Astrocyte (in vitro differentiated cells and primary cell): ENCODE data around the gene GLRX5. TPM values are rescaled to one million over a fixed set of nuclear protein-coding genes. Genes with fewer than 3 reads are reported as not detected.
"Not testable (repeated sequence)": the region's sequence is repeated elsewhere in the genome, so short reads cannot be mapped to it uniquely, and the experiment has no call there.

Experiments
- DNase-seq: peaks from one replicate; pipeline ENCODE4 v3.0.0-alpha.2; 2010; ENCODE audit warnings: low read depth
- FAIRE-seq: peaks from 2 replicates; lab custom pipeline; 2011; peaks lifted over from hg19 to GRCh38; lab: Jason Lieb, UNC
- H2AFZ ChIP-seq: 2 replicates; pipeline ENCODE4 v1.6.0; 2012; ENCODE audit warnings: low read depth, low read length, inconsistent platforms
- H3K27ac ChIP-seq: 2 replicates; pipeline ENCODE4 v1.5.1; 2011; ENCODE audit warnings: low read depth, low read length, inconsistent platforms
- H3K27me3 ChIP-seq: 2 replicates; pipeline ENCODE4 v1.6.0; 2011; ENCODE audit warnings: low read length, inconsistent platforms; ENCODE audit not compliant: insufficient read depth
- H3K36me3 ChIP-seq: 2 replicates; pipeline ENCODE4 v1.5.1; 2011; ENCODE audit warnings: low read length, inconsistent platforms; ENCODE audit not compliant: insufficient read depth
- H3K4me1 ChIP-seq: 2 replicates; pipeline ENCODE4 v1.5.1; 2011; ENCODE audit warnings: low read length, inconsistent platforms; ENCODE audit not compliant: insufficient read depth
- H3K4me2 ChIP-seq: 2 replicates; pipeline ENCODE4 v1.6.0; 2012; ENCODE audit warnings: low read length, inconsistent platforms
- H3K4me3 ChIP-seq: 2 replicates; pipeline ENCODE4 v1.5.1; 2011; ENCODE audit warnings: low read depth, mild to moderate bottlenecking, low read length, inconsistent platforms; ENCODE audit not compliant: insufficient read depth
- H3K79me2 ChIP-seq: 2 replicates; pipeline ENCODE4 v1.6.0; 2012; ENCODE audit warnings: mild to moderate bottlenecking, low read length, inconsistent platforms; ENCODE audit not compliant: insufficient read depth
- H3K9ac ChIP-seq: 2 replicates; pipeline ENCODE4 v1.6.0; 2012; ENCODE audit warnings: mild to moderate bottlenecking, low read length, inconsistent platforms
- H3K9me3 ChIP-seq: 2 replicates; pipeline ENCODE4 v1.5.1; 2012; ENCODE audit warnings: low read depth, mild to moderate bottlenecking, low read length, inconsistent platforms; ENCODE audit not compliant: insufficient read depth
- H4K20me1 ChIP-seq: 2 replicates; pipeline ENCODE4 v1.6.0; 2012; ENCODE audit warnings: low read length, inconsistent platforms; ENCODE audit not compliant: insufficient read depth
- H3K27ac Mint-ChIP-seq: one replicate; pipeline ENCODE4 v1.8.0; 2021; ENCODE audit warnings: mild to moderate bottlenecking, mixed read lengths; ENCODE audit not compliant: unreplicated experiment
- H3K27me3 Mint-ChIP-seq: one replicate; pipeline ENCODE4 v1.8.0; 2021; ENCODE audit warnings: low read depth, mixed read lengths; ENCODE audit not compliant: unreplicated experiment
- H3K36me3 Mint-ChIP-seq: one replicate; pipeline ENCODE4 v1.8.0; 2021; ENCODE audit warnings: low read depth, mixed read lengths; ENCODE audit not compliant: unreplicated experiment
- H3K4me1 Mint-ChIP-seq: one replicate; pipeline ENCODE4 v1.8.0; 2021; ENCODE audit warnings: low read depth, mixed read lengths; ENCODE audit not compliant: unreplicated experiment
- H3K4me3 Mint-ChIP-seq: one replicate; pipeline ENCODE4 v1.8.0; 2021; ENCODE audit warnings: mild to moderate bottlenecking, moderate library complexity, mixed read lengths; ENCODE audit not compliant: unreplicated experiment
- H3K9me3 Mint-ChIP-seq: one replicate; pipeline ENCODE4 v1.8.0; 2021; ENCODE audit warnings: mild to moderate bottlenecking, mixed read lengths; ENCODE audit not compliant: unreplicated experiment
- EZH2 ChIP-seq: IDR thresholded peaks from 2 replicates; pipeline ENCODE4 v1.6.1; 2012; ENCODE audit warnings: mild to moderate bottlenecking, low read length, inconsistent platforms; ENCODE audit not compliant: insufficient read depth
- total RNA-seq: library from RNA; stranded (reverse); gene quantifications from 2 replicates; pipeline ENCODE4 v1.2.1, GENCODE V29; 2021
- TF ChIP-seq, protein P1 (sequence below): IDR thresholded peaks from 2 replicates; pipeline ENCODE4 v1.5.1; 2011; ENCODE audit warnings: low read depth, mild to moderate bottlenecking, inconsistent platforms, low read length, moderate library complexity; ENCODE audit not compliant: insufficient read depth

The GLRX5 gene
- total RNA-seq, 1 donor from 2014 or later: 50.5 TPM

DNA sequence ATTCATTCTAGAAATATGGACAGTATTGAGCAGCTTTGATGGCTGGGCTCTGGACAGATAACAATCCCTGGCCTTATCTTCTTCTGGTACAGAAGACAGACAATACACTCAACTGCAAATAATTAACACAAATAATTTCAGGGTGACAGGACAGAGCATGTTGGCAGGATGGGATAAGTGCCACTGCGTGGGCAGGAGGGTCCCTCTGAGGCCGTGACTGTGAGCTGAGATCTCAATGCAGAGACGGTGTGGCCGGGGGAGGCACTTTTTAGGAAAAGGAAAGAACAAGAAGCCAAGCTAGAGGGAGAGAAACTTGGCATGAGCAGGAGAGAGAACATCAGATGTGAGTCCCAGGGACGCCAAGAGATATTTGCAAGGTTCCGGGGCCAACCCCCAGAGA, 26.5 kb upstream of the GLRX5 start:
- no peaks in the 10 kb centered on the region for H3K9me3 ChIP-seq
- H3K4me3 Mint-ChIP-seq: peak overlapping the region; percentile 57
- H3K27ac ChIP-seq: no peak overlapping the region
- DNase-seq (no peak), FAIRE-seq (no peak)
- no peaks in the 10 kb centered on the region for H3K36me3 Mint-ChIP-seq
- TF ChIP-seq EZH2: no peak
- TF ChIP-seq, protein P1, sequence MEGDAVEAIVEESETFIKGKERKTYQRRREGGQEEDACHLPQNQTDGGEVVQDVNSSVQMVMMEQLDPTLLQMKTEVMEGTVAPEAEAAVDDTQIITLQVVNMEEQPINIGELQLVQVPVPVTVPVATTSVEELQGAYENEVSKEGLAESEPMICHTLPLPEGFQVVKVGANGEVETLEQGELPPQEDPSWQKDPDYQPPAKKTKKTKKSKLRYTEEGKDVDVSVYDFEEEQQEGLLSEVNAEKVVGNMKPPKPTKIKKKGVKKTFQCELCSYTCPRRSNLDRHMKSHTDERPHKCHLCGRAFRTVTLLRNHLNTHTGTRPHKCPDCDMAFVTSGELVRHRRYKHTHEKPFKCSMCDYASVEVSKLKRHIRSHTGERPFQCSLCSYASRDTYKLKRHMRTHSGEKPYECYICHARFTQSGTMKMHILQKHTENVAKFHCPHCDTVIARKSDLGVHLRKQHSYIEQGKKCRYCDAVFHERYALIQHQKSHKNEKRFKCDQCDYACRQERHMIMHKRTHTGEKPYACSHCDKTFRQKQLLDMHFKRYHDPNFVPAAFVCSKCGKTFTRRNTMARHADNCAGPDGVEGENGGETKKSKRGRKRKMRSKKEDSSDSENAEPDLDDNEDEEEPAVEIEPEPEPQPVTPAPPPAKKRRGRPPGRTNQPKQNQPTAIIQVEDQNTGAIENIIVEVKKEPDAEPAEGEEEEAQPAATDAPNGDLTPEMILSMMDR: no peak
- H3K27me3 Mint-ChIP-seq: peaks cover 9% of the 10 kb centered on the region
- H4K20me1 ChIP-seq: no peaks in the 10 kb centered on the region
- no peak overlapping the region for H2AFZ ChIP-seq
- H3K4me1 Mint-ChIP-seq: peaks cover 19% of the 10 kb centered on the region
- no peaks in the 10 kb centered on the region for H3K27me3 ChIP-seq
- H3K4me1 ChIP-seq: peaks cover 27% of the 10 kb centered on the region
- peaks cover 2% of the 10 kb centered on the region for H3K9me3 Mint-ChIP-seq
- peak overlapping the region; percentile 68 for H3K4me2 ChIP-seq
- H3K9ac ChIP-seq: no peak overlapping the region
- H3K27ac Mint-ChIP-seq: no peak overlapping the region
- H3K36me3 ChIP-seq: no peaks in the 10 kb centered on the region
- H3K79me2 ChIP-seq: no peaks in the 10 kb centered on the region
- H3K4me3 ChIP-seq: no peak overlapping the region

DNA sequence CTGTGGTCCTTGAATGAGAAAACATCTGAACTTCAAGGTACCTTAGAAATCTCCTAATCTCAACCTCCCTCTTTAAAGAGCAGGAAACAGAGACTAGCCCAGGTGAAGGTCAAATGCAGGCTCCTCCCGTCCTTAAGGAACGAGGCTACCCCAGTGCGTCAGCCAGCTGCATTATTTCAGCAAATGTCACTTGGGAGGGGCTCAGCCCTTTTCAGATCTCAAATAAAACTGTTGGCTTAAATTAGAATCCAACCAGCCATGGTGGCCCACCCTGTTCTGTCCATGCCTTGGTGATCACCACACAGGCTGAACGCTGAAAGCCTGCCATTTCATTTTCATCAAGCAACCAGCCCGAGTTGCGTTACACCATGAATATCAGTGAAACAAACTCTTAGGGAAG, 25.4 kb upstream of the GLRX5 start:
- TF ChIP-seq, protein P1: no peak
- TF ChIP-seq EZH2: no peak
- peaks cover 23% of the 10 kb centered on the region for H3K4me1 ChIP-seq
- Mint-ChIP-seq H3K36me3 (no peaks in the 10 kb centered on the region), H3K27me3 (peaks cover 9% of the 10 kb centered on the region), H3K9me3 (peaks cover under 1% of the 10 kb centered on the region), H3K27ac (no peak overlapping the region), H3K4me1 (peaks cover 16% of the 10 kb centered on the region), H3K4me3 (no peak overlapping the region)
- H4K20me1 ChIP-seq: no peaks in the 10 kb centered on the region
- no peak overlapping the region for H3K9ac ChIP-seq
- H3K9me3 ChIP-seq: no peaks in the 10 kb centered on the region
- H2AFZ ChIP-seq: no peak overlapping the region
- DNase-seq: no peak
- no peak overlapping the region for H3K27ac ChIP-seq
- H3K4me3 ChIP-seq: no peak overlapping the region
- H3K27me3 ChIP-seq: no peaks in the 10 kb centered on the region
- FAIRE-seq: no peak
- no peaks in the 10 kb centered on the region for H3K79me2 ChIP-seq
- no peaks in the 10 kb centered on the region for H3K36me3 ChIP-seq
- H3K4me2 ChIP-seq: no peak overlapping the region

DNA sequence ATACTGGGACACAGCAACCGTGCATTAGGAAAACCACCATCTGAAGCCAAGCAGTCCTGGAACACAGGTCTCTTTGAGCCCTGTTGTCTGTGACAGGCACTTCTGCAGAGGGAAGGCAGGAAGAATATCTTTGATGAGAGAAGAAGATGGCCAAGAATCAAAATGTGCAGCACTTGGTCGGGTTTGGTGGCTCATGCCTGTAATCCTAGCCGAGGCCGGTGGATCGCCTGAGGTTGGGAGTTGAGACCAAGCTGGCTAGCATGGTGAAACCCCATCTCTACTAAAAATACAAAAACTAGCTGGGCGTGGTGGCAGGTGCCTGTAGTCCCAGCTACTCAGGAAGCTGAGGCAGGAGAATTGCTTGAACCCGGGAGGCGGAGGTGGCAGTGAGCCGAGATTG, 24.5 kb upstream of the GLRX5 start:
- not testable (repeated sequence) for H4K20me1 ChIP-seq, H3K4me3 Mint-ChIP-seq, H3K9ac ChIP-seq

More for the DNA sequence above, 24.5 kb upstream of the GLRX5 start:
- not testable (repeated sequence) for H3K79me2 ChIP-seq, H2AFZ ChIP-seq, H3K9me3 Mint-ChIP-seq, FAIRE-seq, H3K27me3 ChIP-seq, DNase-seq, H3K27ac Mint-ChIP-seq, H3K4me3 ChIP-seq, H3K36me3 ChIP-seq, H3K36me3 Mint-ChIP-seq, H3K9me3 ChIP-seq, H3K27ac ChIP-seq, H3K4me2 ChIP-seq
- peaks cover 28% of the 10 kb centered on the region for H3K4me1 ChIP-seq
- peaks cover 12% of the 10 kb centered on the region for H3K27me3 Mint-ChIP-seq
- peaks cover 19% of the 10 kb centered on the region for H3K4me1 Mint-ChIP-seq
